ENCODE results near the gene PDGFA. TPM values are rescaled to one million over a fixed set of nuclear protein-coding genes. Genes with fewer than 3 reads are reported as not detected.
A peak's percentile ranks its signal among the peaks of the same experiment; 100 is the strongest.

The PDGFA gene
- total and polyA plus RNA-seq, 7 donors, result 9.1 to 30.4 (median 15.9) TPM

DNA sequence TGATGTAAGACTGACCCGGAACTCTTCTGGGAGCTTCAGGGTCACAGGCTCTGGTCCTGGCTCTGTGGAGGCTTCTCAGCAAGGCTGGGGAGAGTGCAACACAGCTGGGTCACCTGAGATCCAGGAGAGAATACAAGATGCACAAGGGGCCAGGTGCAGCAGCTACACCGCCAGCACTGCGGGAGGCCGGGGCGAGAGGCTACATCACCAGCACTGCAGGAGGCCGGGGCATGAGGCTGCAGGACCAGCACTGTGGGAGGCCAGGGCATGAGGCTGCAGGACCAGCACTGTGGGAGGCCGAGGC lies 44.3 kb downstream of the PDGFA start:
- no peak overlapping the region for H3K4me3 ChIP-seq
- WGBS, 3 donors, result 98 to 100% (median 99%) methylated on average over 5 to 6 of the region's 7 CpGs
- peaks cover 22% of the 10 kb centered on the region for H3K4me1 ChIP-seq
- H3K27ac ChIP-seq, result no peak overlapping the region
- ATAC-seq (no peak), DNase-seq (peak in 1 of 2 donors; percentile 33)
- no peaks in the 10 kb centered on the region for H3K36me3 ChIP-seq (ENCODE audit: insufficient read depth in 1 of 2, low read depth in 1 of 2)
- TF ChIP-seq, protein P1, sequence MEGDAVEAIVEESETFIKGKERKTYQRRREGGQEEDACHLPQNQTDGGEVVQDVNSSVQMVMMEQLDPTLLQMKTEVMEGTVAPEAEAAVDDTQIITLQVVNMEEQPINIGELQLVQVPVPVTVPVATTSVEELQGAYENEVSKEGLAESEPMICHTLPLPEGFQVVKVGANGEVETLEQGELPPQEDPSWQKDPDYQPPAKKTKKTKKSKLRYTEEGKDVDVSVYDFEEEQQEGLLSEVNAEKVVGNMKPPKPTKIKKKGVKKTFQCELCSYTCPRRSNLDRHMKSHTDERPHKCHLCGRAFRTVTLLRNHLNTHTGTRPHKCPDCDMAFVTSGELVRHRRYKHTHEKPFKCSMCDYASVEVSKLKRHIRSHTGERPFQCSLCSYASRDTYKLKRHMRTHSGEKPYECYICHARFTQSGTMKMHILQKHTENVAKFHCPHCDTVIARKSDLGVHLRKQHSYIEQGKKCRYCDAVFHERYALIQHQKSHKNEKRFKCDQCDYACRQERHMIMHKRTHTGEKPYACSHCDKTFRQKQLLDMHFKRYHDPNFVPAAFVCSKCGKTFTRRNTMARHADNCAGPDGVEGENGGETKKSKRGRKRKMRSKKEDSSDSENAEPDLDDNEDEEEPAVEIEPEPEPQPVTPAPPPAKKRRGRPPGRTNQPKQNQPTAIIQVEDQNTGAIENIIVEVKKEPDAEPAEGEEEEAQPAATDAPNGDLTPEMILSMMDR (IDR thresholded peaks at IDR 0.05), result no peak
- H3K9me3 ChIP-seq, result no peaks in the 10 kb centered on the region
- peaks cover 0 to 7% (median 0%) of the 10 kb centered on the region in 3 donors for H3K27me3 ChIP-seq (ENCODE audit: insufficient read depth in 3 of 3, low read length in 2 of 3)
- intact Hi-C loops (cut with DNase I), result no loop called here

- DNase-seq (peak in 1 of 2 donors; percentile 48), ATAC-seq (no peak)
- Histone ChIP-seq H3K4me3 (no peak overlapping the region), H3K9me3 (no peaks in the 10 kb centered on the region), H3K27ac (no peak overlapping the region), H3K27me3 (ENCODE audit: insufficient read depth in 3 of 3, low read length in 2 of 3) (peaks cover 0 to 7% (median 0%) of the 10 kb centered on the region in 3 donors), H3K4me1 (peaks cover 21% of the 10 kb centered on the region), H3K36me3 (ENCODE audit: insufficient read depth in 1 of 2, low read depth in 1 of 2) (no peaks in the 10 kb centered on the region)
- TF ChIP-seq, protein P1 (IDR thresholded peaks at IDR 0.05), result no peak
- 80 to 88% (median 83%) methylated on average over 23 of the region's 23 CpGs for WGBS, 3 donors
- intact Hi-C loops (cut with DNase I), result no loop called here
Observed at GRCh38 chr7:474605-475424, 44.8 kb downstream of the PDGFA start.

DNA sequence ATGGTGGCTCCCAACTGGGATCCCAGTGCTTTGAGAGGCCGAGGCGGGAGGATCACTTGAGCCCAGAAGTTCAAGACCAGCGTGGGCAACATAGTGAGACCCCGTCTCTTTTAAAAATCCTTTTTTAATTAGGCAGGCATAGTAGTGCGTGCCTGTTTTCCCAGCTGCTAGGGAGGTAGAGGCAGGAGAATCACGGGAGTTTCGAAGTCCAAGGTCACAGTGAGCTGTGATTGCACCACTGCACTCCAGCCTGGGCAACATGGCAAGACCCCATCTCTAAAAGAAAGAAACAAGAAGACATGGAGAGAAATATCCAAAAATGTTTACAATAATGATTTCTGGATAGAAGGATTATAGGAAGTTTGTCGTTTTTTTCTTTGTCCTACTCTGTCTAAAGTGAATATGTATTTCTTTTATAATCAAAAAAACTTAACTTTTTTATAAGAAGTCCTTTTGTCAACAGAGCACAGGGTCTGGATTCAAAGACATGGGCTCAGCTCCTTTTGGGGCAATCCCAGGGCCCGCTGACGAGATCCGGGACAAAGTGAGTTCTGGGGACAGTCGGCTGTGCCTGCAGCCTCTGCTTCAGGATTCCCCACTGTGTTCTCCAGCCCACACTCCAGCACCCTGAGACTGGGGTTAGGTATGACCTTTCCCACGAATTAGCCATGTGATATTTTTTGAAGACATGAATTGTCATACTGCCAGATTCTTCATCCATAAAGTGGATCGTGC lies 45.6 kb downstream of the PDGFA start:
- no peak overlapping the region for H3K27ac ChIP-seq
- intact Hi-C loops (cut with DNase I), result loop anchor here in 1 of 2 donors (2.0 kb wide), 1 partner anchor 45 kb away; the partner anchor contains the start of gene PDGFA
- no peaks in the 10 kb centered on the region for H3K36me3 ChIP-seq (ENCODE audit: insufficient read depth in 1 of 2, low read depth in 1 of 2)
- 79 to 87% (median 83%) methylated on average over 14 of the region's 14 CpGs for WGBS, 3 donors
- TF ChIP-seq, protein P1 (IDR thresholded peaks at IDR 0.05), result no peak
- peaks cover 17% of the 10 kb centered on the region for H3K4me1 ChIP-seq
- peaks cover 0 to 7% (median 0%) of the 10 kb centered on the region in 3 donors for H3K27me3 ChIP-seq (ENCODE audit: insufficient read depth in 3 of 3, low read length in 2 of 3)
- DNase-seq, result peak in 1 of 2 donors; percentile 23
- ATAC-seq, result no peak
- H3K4me3 ChIP-seq, result no peak overlapping the region
- H3K9me3 ChIP-seq, result no peaks in the 10 kb centered on the region

- Histone ChIP-seq H3K9me3 (no peaks in the 10 kb centered on the region), H3K36me3 (ENCODE audit: insufficient read depth in 1 of 2, low read depth in 1 of 2) (no peaks in the 10 kb centered on the region), H3K4me3 (no peak overlapping the region), H3K4me1 (peaks cover 17% of the 10 kb centered on the region), H3K27me3 (ENCODE audit: insufficient read depth in 3 of 3, low read length in 2 of 3) (peaks cover 0 to 7% (median 0%) of the 10 kb centered on the region in 3 donors), H3K27ac (peak overlapping the region; percentile 36)
- TF ChIP-seq, protein P1 (IDR thresholded peaks at IDR 0.05), result no peak
- ATAC-seq (peak in 1 of 4 donors; percentile 5), DNase-seq (peak in 1 of 2 donors; percentile 47)
- WGBS, 3 donors, result 72 to 81% (median 73%) methylated on average over 17 to 18 of the region's 18 CpGs
- intact Hi-C loops (cut with DNase I), result loop anchor here in 1 of 2 donors (2.0 kb wide), 1 partner anchor 46 kb away; the partner anchor contains the start of gene PDGFA
Observed at GRCh38 chr7:473211-473734, 46.4 kb downstream of the PDGFA start.
